Measurements from ENCODE around the gene SNX9.
"Not testable (repeated sequence)": the region's sequence is repeated elsewhere in the genome, so short reads cannot be mapped to it uniquely, and the experiment has no call there.

SNX9 gene

DNA sequence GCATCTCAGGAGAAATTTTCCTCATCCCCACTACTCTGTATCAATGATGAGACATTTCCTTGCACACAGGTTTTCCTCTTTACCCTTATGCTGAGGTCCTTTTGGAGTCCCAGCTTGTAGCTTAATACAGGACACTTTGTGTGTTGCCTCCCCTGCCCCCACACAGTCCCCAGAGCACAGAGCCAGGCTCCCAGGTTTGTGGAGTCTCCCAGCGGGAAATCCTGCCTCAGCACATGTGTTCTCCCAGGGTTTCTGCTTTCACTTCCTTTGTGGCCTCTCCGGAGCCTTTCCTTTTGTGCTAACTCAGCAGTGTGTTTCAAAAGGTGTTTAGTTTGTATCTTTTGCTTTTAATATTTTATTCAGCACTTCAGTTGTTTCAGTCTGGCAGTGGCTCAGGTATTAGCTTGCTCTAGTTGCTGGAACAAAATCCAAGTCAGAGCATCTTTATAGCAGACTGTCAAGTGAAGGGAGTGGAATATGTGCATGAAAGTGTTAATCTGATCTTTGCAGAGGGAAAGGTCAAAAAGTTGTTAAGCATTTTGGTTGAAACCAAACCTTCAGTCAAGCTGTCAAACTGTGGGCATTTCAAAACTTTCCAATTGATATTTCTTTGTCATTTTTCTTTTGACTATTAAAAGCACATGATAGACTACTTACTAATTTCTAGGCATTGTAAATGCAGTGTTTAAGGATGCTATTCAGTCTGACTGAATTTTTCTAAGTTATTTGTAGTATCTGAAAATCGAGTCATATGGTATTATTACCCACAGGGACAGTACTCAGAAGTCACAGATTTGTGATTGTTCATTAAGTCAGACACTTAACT is 8.6 kb downstream of the SNX9 start:
- no peak for DNase-seq (ENCODE audit: low spot score)

DNA sequence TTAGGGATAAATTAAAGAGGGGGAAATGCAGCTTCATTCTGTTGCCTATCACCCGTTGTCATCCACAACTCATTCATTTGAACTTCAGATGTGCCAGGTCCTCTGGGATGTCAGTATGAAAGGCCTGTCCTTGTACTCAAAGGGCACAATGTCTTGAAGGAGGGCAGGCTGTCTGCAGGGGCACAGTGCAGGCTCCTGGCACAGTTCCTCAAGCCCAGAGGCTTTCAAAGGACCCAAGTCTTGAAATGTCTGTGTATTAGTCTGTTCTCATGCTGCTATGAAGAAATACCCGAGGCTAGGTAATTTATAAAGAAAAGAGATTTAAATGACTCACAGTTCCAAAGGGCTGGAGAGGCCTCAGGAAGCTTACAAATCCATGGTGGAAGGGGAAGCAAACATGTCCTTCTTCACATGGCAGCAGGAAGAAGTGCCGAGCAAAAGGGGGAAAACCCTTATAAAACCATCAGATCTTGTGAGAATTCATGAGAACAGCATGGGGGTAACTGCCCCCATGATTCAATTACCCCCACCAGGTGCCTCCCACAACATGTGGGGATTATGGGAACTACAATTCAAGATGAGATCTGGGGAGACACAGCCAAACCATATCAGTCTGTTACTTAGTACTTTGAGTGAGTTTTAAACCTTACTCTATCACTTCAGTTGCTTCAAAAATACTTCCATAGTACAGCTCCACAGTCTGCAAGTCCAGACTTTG is 9.4 kb downstream of the SNX9 start:
- DNase-seq (ENCODE audit: low spot score), result no peak

DNA sequence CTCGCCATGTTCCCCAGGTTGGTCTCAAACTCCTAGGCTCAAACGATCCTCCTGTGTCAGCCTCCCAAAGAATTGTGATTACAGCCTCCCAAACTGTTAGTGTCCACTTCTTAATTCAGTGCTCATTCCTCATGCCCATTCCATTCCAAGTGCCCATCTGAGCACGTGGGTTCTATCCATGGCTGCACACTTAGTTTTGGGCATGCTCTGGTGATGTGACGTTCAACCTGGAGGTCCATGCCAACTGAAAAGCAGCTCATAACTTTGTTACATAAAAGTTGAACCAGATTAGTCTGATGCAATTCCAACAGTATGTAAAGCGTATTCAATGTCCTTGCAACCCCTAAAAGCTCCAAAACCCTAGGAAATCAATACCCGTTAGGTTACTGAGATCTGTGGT is 11.5 kb downstream of the SNX9 start:
- DNase-seq (ENCODE audit: low spot score), result no peak

DNA sequence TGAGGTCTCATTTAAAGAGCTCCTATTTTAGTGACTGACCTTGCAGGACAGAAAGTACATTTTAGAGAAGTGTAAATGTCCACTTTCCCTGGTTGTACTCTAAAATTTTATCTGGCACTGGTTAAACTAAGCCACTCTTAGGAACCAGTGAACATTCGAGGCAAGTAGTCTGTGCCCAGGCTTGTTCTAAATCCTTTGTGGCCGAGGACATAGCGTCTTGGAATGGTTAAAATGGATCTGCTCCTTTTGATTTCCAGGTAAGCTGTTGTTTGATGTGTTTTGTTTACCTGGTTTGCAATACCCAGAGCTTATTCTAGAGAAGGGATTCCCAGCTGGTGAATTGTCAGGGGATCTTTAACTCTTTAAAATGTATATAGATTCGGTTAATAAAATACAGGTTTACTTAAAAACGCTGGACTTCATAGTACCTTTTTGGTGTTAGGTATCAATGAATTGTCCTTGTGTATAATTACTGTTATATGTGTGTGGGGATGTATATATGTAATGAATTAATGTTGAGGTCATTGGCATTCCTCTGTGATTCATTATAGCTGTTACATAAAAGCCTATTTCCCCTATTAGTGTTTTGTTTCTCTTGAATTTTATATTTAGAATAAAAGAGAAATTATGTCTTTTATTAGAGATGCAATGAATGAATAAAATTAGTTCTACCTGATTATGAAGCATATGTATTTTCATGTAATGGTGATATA is 15.8 kb downstream of the SNX9 start:
- DNase-seq (ENCODE audit: low spot score), result no peak

DNA sequence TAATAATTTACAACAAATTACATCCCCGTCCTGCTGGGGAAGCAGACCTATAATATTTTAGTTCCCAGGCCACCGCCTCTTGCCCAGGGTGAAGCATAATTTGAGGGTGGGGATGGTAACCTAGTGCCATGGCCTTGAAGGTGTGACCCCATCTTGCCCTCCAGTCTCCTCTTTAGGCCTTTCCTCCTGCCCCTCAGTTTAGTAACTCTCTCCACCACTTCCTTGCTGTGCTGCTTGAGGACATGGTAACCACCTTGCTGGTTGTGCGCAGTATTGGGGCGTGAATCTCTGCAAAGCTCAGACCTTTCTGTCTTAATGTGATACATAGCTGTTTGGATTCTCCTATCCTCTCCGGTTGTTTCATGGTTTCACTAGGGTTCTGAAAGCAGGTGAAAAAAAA is 16.6 kb downstream of the SNX9 start:
- no peak for DNase-seq (ENCODE audit: low spot score)

DNA sequence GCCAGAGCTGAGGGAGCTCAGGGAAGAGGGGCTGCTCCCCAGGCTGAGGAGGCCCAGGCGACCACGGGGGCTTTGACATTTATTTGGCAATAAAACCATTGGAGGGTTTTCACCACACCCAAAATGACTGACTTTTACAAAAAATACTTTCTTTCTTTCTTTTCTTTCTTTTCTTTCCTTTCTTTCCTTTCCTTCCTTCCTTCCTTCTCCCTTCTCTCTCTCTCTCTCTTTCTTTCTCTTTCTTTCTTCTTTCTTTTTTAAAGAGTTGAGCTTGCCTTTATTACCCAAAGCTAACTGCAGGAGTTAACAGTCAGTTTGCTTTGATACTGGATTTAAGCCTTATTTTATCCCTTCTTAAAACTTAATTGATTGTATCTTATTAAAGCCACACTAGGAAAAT is 17.2 kb downstream of the SNX9 start:
- DNase-seq (ENCODE audit: low spot score), result no peak

DNA sequence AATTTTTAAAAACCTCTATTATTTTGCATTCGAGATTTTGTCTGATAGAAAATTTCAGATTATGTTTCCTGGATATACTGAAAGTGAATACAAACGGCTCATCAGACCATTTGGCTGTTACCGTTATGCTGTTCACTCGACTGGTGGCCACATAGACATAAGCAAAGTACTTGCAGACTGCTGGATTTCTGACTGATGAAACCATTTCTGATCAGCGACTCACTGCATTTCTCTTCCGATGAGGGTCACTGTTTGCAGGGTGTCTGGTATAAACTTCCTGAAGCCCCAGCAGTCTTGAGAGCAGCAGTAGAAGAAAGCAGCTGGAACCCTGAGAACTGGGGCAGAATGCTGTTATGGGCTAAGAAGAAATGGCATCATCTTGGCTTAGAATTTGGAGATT is 17.7 kb downstream of the SNX9 start:
- no peak for DNase-seq (ENCODE audit: low spot score)

DNA sequence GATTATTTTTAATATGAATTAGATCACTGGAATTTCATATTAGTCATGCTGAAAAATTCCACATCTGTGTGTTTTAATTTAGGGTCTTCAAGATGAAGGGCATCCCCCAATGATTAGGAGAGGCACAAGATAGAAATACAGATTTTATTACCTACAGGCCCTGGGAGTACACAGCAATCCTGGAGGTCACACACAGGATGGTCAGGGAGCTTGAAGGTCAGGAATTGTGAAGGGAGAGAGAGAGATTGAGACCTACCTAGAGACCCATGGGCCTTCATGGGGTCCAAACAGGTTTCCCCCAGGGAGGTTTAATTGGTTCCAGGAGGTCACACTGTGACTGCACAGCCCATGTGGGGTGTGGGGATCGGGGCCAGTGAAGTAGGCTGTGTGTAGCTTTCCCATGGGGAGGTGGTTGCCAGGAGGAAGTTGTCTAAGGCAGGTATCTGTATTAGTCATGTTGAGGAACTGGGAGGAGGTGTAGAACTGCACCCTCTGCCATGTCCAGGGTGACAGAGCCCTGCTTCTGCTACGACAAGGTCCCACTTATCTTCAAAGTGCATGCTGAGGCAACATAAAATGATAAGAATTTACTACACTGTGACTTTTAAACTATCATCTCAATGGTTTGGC is 18.3 kb downstream of the SNX9 start:
- DNase-seq (ENCODE audit: low spot score), result no peak

DNA sequence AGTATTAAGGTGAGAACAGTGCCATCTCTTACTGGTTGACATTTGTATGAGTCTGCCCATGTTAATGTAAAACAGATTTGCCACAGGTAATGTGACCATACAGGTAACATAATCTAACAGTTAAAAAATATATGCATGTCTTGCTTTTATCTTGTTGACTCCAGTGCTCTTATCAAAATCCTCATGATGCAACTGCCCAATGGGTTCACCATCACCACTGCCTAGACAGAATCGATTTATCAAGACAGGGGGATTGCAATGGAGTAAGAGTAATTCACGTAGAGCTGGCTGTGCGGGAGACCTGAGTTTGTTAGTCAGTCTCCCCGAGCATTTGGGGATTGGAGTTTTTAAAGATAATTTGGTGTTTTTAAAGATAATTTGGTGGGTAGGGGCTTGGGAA is 19.2 kb downstream of the SNX9 start:
- no peak for DNase-seq (ENCODE audit: low spot score)

DNA sequence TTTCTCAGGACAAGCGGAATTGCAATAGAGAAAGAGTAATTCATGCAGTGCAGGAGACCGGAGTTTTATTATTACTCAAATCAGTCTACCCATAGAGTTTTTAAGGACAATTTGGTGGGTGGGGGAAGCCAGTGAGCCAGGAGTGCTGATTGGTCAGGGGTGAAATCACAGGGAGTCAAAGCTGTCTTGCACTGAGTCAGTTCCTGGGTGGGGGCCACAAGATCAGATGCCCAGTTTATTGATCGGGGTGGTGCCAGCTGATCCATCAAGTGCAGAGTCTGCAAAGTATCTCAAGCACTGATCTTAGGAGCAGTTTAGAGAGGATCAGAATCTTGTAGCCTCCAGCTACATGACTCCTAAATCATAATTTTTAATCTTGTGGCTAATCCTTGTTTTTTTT is 21.1 kb downstream of the SNX9 start:
- not testable (repeated sequence) for DNase-seq (ENCODE audit: low spot score)

DNA sequence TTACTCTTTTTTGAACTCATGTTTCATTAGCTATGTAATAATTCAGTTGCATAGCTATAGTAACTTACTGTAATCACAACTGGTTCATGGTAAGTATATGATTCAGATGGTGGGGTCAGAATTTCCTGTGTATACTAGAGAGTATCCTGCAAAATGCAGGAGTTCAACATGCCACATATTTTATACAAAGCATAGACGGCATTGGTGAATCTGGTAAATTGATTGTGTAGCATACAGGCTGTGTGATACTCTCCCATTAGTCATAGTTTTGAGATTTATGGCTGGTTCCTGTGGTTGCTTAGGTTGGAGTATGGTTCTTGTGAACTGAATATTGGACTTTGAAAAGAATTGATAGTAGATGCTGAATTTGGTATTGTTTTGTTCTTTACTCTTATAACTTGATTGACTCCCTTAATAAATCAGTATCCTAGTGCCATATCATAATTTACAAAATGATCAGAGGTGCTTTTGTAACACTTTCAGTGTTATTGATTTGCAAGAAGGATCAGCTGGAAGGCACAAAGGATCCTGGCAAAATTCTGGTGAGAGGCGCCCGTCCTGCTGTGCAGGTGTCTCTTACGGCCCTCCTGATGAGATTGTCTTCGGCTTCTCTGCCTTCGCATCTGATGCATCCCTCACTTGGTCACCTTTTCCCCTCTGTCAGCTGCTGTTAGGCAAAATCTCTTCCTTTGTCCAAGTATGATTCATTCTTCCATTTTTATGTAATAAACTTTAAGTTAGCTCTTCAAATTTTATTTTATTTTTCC is 22.6 kb downstream of the SNX9 start:
- DNase-seq (ENCODE audit: low spot score), result no peak

DNA sequence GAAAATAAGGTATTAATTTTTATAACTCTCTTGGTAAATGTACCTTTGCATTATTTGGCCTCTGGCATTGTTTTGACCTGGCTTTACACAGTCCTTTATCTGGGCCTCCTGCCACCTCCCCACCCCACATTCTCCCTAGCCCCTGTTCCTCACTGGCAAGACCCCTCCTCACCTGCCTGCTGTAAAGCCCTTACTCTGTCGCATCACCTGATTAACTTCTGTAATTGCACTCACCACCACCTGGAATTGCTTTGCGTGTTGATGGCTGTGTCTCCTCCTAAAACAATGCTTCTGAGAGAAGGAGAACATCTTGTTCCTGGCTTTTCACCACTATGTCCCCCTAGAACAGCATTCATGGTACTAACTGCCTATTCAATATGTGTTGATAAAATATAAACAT is 24.8 kb downstream of the SNX9 start:
- no peak for DNase-seq (ENCODE audit: low spot score)

DNA sequence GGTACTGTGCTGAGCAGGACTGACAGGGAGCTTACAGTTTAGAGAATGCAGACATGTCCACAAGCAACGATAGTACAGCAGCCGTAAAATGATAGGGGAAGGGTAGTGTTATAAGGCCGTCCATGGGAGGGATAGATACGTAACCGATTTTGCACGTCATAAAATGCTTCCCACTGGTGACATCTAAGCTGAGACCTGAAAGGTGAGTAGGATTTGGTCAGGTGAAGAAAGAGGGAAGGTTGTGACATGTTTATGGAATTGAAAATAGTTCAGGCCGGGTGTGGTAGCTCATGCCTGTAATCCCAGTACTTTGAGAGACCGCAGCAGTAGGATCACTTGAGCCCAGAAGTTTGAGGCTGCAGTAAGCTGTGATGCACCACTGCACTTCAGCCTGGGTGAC is 25.6 kb downstream of the SNX9 start:
- DNase-seq (ENCODE audit: low spot score), result no peak

DNA sequence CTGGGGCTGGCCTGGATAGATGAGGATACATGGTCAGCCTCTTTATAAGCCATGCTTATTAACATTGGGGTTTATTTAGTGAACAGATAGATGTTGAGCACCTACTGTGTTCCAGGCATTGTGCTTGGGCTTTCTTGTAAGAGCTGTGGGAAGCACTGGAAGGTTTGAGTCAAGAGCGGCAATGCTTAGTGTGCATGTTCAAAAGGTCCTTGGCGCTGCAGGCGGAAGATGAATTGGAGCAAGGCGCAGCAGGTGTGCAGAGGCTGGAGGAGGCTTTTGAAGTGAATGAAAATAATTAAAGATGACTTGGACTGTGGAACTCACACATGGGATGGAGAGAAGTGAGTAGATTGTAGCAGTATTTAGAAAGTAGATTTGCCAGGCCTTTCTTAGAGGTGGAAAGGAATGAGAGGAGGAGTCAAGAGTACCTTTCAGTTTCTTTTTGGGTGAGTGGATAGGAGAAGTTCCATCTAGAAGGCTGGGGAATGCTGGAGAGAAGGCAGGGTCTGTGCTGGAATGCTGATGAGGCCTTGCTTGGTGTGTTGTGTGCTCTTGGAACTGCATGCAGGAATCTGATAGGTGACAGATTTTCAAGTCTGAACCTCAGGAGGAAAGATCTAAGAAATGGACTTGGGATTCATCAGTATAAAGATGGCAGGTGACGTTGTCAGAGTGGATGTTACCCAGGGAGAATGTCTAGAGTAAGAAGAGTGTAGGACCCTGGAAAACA is 26.4 kb downstream of the SNX9 start:
- DNase-seq (ENCODE audit: low spot score), result no peak

DNA sequence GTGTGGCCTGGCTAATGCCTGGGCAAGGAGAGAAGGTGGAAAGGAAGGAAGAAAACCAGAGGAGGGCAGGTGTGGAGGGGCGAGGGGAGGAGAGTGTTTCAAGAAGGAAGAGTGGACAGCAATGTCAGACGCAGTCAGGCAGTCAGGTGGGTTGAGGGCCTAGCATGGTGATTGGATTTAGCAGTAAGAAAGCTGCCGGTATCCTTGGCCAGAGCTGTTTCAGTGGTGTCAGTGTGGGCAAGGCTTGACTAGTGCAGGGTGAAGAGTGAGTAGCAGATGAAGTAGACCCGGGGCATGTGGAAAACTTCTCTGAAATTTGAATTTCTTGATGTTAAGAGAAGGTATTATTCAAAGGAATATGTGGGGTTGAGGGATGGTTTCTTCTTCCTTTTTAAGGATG is 27.0 kb downstream of the SNX9 start:
- DNase-seq (ENCODE audit: low spot score), result no peak

DNA sequence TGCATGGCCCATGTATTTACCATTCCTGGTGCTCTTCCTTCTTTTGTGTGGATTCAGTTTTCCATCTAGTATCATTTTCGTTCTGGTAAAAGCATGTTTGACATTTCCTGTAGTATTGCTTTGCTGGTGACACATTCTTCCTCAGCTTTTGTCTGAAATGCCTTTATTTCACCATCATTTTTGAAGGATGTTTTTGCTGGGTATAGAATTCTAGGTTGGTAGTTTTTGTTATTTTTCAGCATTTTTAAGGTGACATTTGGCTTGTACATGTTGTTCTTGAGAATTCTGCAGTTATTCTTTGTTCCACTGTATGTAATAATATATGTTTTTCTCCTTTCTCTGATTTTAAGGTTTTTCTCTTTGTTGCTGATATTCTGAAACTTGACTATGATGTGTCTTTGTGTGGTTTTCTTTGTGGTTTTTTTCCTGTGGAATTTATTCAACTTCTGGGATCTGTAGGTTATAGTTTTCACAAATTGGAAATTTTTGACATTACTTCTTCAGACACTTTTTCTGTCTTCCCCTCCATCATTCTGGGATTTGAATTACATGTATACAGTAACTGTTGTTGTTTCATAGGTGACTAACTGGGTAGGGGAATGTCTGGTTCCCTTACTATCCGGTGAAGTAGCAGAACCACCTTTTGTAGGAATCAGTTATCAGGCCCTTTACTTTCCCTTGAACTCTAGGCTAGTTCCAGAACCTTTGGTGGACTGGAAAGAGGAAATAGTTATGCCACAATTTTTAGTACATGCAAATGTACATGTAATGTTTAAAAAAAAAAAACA is 30.2 kb downstream of the SNX9 start:
- DNase-seq (ENCODE audit: low spot score), result no peak

DNA sequence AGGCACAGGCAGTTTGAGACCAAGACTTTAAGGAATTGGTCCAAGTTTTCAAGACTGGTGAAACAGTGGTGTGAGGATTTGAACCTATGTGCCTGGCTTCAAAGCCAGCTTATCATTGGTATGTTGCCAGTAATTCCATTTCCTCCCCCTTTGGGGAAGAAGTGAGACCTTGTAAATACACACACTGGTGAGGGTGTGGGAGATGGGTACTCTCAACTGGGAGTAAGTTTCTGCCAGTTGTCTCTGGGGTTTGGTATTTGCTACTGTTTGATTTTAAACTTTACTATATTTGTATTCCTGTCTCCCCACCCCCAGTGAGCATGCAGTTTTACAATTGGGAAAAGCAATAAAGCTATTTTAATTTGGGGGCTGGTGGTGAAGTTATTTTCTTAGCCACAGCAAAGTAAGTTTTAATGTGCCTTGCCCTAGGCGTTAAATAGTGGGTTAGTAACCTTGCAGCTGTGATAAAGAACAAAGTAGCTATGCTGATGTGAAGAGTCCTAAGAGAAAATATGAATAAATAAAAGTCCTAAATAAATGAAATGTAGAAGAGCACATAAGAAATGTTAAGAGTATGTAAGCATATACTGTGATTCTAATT is 31.0 kb downstream of the SNX9 start:
- DNase-seq (ENCODE audit: low spot score), result no peak

DNA sequence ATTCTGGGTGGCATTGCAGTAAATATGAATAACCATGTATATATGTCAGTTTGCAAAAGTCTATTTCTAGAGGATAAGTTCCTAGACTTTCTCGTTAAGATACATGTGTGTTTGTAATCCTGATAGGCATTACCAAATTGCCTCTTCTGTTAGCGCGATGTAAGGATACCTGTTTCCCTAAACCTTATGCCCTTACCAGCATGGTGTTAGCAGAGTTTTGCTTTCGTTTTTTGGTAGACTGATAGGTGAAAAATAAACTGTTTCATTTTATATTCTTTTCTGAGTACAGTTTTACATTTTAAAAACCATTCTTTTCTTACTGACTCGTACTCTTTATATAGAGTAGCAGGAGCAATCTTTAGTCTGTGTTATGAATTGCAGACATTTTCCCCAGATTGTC is 32.3 kb downstream of the SNX9 start:
- DNase-seq (ENCODE audit: low spot score), result no peak

DNA sequence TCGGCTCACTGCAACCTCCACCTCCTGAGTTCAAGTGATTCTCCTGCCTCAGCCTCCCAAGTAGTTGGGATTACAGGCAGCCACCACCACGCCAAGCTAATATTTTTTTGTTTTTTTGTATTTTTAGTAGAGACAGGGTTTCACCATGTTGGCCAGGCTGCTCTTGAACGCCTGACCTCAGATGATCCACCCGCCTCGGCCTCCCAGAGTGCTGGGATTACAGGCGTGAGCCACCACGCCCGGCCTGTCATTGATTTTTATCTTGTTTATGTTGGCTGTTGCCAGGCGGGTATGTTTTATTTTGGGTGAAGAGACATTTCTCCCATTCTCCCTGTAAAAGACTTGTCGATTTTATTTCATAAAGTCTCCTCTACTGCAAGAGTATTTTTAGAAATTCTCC is 32.8 kb downstream of the SNX9 start:
- DNase-seq (ENCODE audit: low spot score), result not testable (repeated sequence)

DNA sequence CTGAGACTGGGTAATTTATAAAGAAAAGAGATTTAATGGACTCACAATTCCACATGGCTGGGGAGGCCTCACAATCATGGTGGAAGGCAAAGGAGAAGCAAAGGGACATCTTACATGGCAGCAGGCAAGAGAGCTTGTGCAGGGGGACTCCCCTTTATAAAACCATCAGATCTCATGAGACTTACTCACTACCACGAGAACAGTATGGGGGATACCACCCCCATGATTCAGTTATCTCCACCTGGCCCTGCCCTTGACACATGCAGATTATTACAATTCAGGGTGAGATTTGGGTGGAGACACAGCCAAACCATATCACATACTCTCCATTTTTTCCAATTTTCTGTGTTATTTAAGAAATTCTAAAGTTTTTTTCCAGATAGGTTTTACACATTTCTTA is 35.6 kb downstream of the SNX9 start:
- not testable (repeated sequence) for DNase-seq (ENCODE audit: low spot score)

Data from CD4-positive, alpha-beta T cell treated with Interleukin-2 at 100 ng/mL for 4 hours (primary cell).